ENCODE results near the gene CPNE7.

The CPNE7 gene

DNA sequence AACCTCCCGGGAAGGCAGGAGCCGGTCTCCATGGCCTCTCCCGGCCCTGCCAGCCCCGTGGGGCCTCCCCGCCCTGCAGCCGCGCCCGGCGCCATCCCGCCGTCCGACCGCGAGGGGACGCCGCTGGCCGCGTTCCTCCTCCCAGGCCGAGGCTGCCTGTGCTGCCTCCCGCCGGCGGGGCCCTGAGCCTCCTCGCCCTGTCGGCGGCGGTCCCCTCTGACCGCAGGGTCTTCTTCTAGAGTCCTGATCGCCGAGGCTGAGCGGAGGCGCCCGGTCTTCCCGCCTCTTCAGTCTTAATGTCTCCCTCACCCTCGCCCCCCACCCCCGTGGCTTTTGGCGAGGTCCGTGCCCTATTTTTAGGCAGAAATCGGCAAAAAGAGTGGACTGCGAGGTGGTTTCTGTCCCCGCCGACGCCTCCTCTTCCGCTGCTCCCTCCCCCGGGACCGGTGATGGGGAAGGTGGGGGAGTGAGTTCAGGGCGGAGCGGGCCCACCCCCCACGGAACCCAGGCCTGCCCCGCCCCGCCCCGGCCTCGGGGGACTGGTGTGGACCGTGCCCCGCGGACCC lies 794 bp upstream of the CPNE7 start:
- Histone ChIP-seq H3K9me3 (ENCODE audit: severe bottlenecking) (no peaks in the 10 kb centered on the region), H3K27me3 (ENCODE audit: insufficient read depth, poor library complexity, severe bottlenecking) (no peaks in the 10 kb centered on the region), H3K4me3 (ENCODE audit: severe bottlenecking) (peak overlapping the region; percentile 81), H3K36me3 (ENCODE audit: low read depth) (peaks cover 13% of the 10 kb centered on the region), H3K27ac (ENCODE audit: poor library complexity, severe bottlenecking) (no peak overlapping the region), H3K4me1 (ENCODE audit: insufficient read depth, poor library complexity, severe bottlenecking) (no peaks in the 10 kb centered on the region)
- DNase-seq (ENCODE audit: low spot score) (peak; percentile 65), ATAC-seq (ENCODE audit: low read depth) (peak; percentile 62)
- TF ChIP-seq, protein P1, sequence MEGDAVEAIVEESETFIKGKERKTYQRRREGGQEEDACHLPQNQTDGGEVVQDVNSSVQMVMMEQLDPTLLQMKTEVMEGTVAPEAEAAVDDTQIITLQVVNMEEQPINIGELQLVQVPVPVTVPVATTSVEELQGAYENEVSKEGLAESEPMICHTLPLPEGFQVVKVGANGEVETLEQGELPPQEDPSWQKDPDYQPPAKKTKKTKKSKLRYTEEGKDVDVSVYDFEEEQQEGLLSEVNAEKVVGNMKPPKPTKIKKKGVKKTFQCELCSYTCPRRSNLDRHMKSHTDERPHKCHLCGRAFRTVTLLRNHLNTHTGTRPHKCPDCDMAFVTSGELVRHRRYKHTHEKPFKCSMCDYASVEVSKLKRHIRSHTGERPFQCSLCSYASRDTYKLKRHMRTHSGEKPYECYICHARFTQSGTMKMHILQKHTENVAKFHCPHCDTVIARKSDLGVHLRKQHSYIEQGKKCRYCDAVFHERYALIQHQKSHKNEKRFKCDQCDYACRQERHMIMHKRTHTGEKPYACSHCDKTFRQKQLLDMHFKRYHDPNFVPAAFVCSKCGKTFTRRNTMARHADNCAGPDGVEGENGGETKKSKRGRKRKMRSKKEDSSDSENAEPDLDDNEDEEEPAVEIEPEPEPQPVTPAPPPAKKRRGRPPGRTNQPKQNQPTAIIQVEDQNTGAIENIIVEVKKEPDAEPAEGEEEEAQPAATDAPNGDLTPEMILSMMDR (IDR thresholded peaks at IDR 0.05; ENCODE audit: poor library complexity, severe bottlenecking): peak; percentile 80

DNA sequence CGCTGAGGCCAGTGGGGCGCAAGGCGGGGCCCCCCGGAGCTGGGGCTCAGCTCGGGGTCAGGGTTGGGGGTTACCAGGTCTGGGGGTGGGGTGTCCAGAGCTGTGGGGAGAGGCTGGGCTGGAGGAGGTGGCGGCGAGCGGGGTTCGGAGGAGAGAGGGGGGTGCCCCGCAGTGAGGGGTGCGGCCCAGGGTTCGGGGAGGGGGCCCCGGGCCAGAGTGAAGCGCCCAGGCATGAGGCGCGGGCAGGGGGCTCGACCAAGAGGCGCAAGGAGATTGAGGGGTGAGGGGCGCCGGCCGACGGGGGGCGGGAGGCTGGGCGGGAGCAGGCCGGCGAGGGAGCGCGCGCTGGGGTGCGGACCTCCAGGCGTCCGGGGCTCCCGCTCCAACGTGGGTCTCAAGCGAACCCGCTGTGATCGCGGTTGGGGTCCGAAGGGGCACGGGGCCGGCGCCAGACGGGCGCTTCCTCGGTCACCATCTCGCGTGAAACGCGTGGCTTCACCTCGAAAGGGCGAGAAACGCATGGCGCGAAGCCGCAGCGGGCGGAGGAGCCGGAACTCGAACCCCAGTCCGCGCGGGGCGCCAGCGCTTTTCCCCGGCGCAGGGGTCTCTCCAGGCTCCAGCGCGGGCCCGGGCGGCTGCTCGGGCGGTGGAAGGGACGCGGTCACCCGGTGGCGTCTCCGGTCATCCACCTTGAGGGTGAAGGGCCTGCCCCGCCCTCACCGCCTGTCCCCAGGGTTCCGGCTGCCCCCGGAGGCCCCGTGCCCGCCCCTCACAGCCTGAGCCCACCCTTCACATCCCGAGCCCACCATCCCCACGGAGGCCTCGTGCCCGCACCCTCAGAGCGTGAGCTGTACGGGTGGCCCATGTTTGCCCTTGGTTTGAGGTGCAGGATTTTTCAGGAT lies 846 bp downstream of the CPNE7 start:
- H3K9me3 ChIP-seq (ENCODE audit: severe bottlenecking): no peaks in the 10 kb centered on the region
- DNase-seq (ENCODE audit: low spot score) (peak; percentile 64), ATAC-seq (ENCODE audit: low read depth) (no peak)
- H3K27ac ChIP-seq (ENCODE audit: poor library complexity, severe bottlenecking): peak overlapping the region; percentile 53
- H3K27me3 ChIP-seq (ENCODE audit: insufficient read depth, poor library complexity, severe bottlenecking): no peaks in the 10 kb centered on the region
- peaks cover 13% of the 10 kb centered on the region for H3K36me3 ChIP-seq (ENCODE audit: low read depth)
- TF ChIP-seq, protein P1 (IDR thresholded peaks at IDR 0.05; ENCODE audit: poor library complexity, severe bottlenecking): no peak
- H3K4me1 ChIP-seq (ENCODE audit: insufficient read depth, poor library complexity, severe bottlenecking): peaks cover 1% of the 10 kb centered on the region
- peak overlapping the region; percentile 81 for H3K4me3 ChIP-seq (ENCODE audit: severe bottlenecking)

DNA sequence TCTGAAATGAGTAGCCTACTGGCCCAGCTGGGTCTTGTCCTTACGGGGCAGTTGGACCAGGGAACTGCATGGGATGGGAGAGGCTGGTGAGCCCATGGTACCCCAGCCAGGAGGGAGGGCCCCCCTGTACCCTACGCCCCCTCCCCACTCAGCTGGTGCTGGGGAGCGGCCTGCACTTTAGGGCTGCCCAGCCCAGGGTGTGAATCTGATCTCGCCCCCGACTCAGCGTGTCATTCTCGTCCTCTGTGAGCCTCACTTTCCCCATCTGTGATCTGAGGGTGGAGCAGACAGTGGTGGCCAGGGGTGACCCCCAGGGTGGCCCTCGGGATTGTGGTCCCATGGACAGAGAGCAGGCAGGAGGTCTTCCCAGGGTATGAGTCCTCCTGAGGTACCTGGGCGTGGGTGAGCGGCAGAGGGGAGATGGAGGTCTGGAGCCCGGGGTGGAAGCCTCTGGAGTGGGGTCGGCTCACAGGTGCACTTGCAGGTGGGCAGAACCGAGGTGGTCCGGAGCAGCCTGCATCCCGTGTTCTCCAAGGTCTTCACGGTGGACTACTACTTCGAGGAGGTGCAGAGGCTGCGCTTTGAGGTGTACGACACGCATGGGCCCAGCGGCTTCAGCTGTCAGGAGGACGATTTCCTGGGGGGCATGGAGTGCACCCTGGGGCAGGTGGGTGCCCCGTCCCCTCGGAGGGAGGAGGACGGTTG lies 1.6 kb downstream of the CPNE7 start:
- no peak overlapping the region for H3K27ac ChIP-seq (ENCODE audit: poor library complexity, severe bottlenecking)
- H3K4me1 ChIP-seq (ENCODE audit: insufficient read depth, poor library complexity, severe bottlenecking): peaks cover 9% of the 10 kb centered on the region
- ATAC-seq (ENCODE audit: low read depth) (no peak), DNase-seq (ENCODE audit: low spot score) (peak; percentile 66)
- TF ChIP-seq, protein P1 (IDR thresholded peaks at IDR 0.05; ENCODE audit: poor library complexity, severe bottlenecking): no peak
- H3K36me3 ChIP-seq (ENCODE audit: low read depth): peaks cover 13% of the 10 kb centered on the region
- H3K9me3 ChIP-seq (ENCODE audit: severe bottlenecking): no peaks in the 10 kb centered on the region
- no peaks in the 10 kb centered on the region for H3K27me3 ChIP-seq (ENCODE audit: insufficient read depth, poor library complexity, severe bottlenecking)
- H3K4me3 ChIP-seq (ENCODE audit: severe bottlenecking): no peak overlapping the region

DNA sequence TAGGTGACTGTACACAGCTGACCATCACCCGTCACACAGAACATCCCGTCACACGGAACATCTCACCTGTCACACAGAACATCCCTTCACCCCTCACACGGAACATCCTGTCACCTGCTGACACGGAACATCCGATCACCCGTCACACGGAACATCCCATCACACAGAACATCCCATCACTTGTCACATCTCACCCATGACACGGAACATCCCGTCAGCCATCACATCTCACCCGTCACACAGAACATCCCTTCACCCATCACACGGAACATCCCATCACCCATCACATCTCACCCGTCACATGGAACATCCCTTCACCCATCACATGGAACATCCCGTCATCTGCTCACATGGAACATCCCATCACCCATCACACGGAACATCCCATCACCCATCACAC lies 3.8 kb downstream of the CPNE7 start:
- H3K9me3 ChIP-seq (ENCODE audit: severe bottlenecking): no peaks in the 10 kb centered on the region
- H3K27ac ChIP-seq (ENCODE audit: poor library complexity, severe bottlenecking): no peak overlapping the region
- no peak for DNase-seq (ENCODE audit: low spot score)
- no peak for ATAC-seq (ENCODE audit: low read depth)
- peaks cover 13% of the 10 kb centered on the region for H3K4me1 ChIP-seq (ENCODE audit: insufficient read depth, poor library complexity, severe bottlenecking)
- TF ChIP-seq, protein P1 (IDR thresholded peaks at IDR 0.05; ENCODE audit: poor library complexity, severe bottlenecking): no peak
- no peak overlapping the region for H3K4me3 ChIP-seq (ENCODE audit: severe bottlenecking)
- no peaks in the 10 kb centered on the region for H3K27me3 ChIP-seq (ENCODE audit: insufficient read depth, poor library complexity, severe bottlenecking)
- peaks cover 13% of the 10 kb centered on the region for H3K36me3 ChIP-seq (ENCODE audit: low read depth)
